Measurements from ENCODE around the gene ZG16B. TPM values are rescaled to one million over a fixed set of nuclear protein-coding genes. Genes with fewer than 3 reads are reported as not detected.

The ZG16B gene
- total RNA-seq, 1 experiment from 2014 or later, result 19.9 TPM

GRCh38 chr16:2809149-2809760 is 20.8 kb upstream of the ZG16B start:
- BruUV-seq (replicated peaks), result no TSS peak
- Histone ChIP-seq H3K36me3 (ENCODE audit: low read depth) (no peaks in the 10 kb centered on the region), H3K9me2 (ENCODE audit: insufficient read depth) (no peaks in the 10 kb centered on the region), H3K4me1 (replicated peaks; ENCODE audit: insufficient read depth) (peaks cover 9% of the 10 kb centered on the region; the same call in 1 of the 2 replicates), H3K4me2 (no peak overlapping the region), H3K4me3 (no peak overlapping the region), H3K79me2 (ENCODE audit: low read depth) (no peaks in the 10 kb centered on the region), H3K27ac (no peak overlapping the region), H3K9me3 (ENCODE audit: insufficient read depth, low read depth) (no peaks in the 10 kb centered on the region), H3F3A (ENCODE audit: insufficient read depth, low read depth) (0 out of 2 replicates have a peak, but pooled peaks cover 3% of the 10 kb centered on the region), H3K27me3 (ENCODE audit: insufficient read depth, low read depth) (0 out of 2 replicates have a peak, but pooled peaks cover 3% of the 10 kb centered on the region), H4K20me1 (ENCODE audit: insufficient read depth) (no peaks in the 10 kb centered on the region), H2AFZ (no peak overlapping the region)
- TF ChIP-seq CTCF (conservative IDR thresholded peaks at IDR 0.05) (no peak), EZH2 (IDR thresholded peaks at IDR 0.05; ENCODE audit: low read depth) (no peak)
- ChIA-PET POLR2A (ENCODE audit: unreplicated experiment) (no interaction called here), CTCF (interaction anchor here (0.7 kb wide), 1 partner anchor 296 kb away, joined by 5 read pairs; no protein-coding TSS in a partner anchor)
- DNase-seq, result no peak
- intact Hi-C loops (cut with micrococcal nuclease; ENCODE audit: unreplicated experiment), result no loop called here

GRCh38 chr16:2810651-2811050 is 19.5 kb upstream of the ZG16B start:
- H3K4me3 ChIP-seq, result no peak overlapping the region
- no peak overlapping the region for H2AFZ ChIP-seq
- H3K9me3 ChIP-seq (ENCODE audit: insufficient read depth, low read depth), result no peaks in the 10 kb centered on the region
- no peaks in the 10 kb centered on the region for H4K20me1 ChIP-seq (ENCODE audit: insufficient read depth)
- H3K9me2 ChIP-seq (ENCODE audit: insufficient read depth), result no peaks in the 10 kb centered on the region
- ChIA-PET POLR2A (ENCODE audit: unreplicated experiment) (interaction anchor here (0.6 kb wide), 1 partner anchor 44 kb away, joined by 4 read pairs; no protein-coding TSS in a partner anchor), CTCF (no interaction called here)
- H3F3A ChIP-seq (ENCODE audit: insufficient read depth, low read depth), result peaks cover 7% of the 10 kb centered on the region; the same call in 1 of the 2 replicates
- H3K27me3 ChIP-seq (ENCODE audit: insufficient read depth, low read depth), result 0 out of 2 replicates have a peak, but pooled peaks cover 3% of the 10 kb centered on the region
- H3K79me2 ChIP-seq (ENCODE audit: low read depth), result no peaks in the 10 kb centered on the region
- no peak for TF ChIP-seq CTCF (conservative IDR thresholded peaks at IDR 0.05)
- TF ChIP-seq EZH2 (IDR thresholded peaks at IDR 0.05; ENCODE audit: low read depth), result no peak
- H3K27ac ChIP-seq, result no peak overlapping the region
- H3K4me2 ChIP-seq, result no peak overlapping the region
- no peak for DNase-seq
- peaks cover 9% of the 10 kb centered on the region; the same call in 1 of the 2 replicates for H3K4me1 ChIP-seq (replicated peaks; ENCODE audit: insufficient read depth)
- no TSS peak for BruUV-seq (replicated peaks)
- intact Hi-C loops (cut with micrococcal nuclease; ENCODE audit: unreplicated experiment), result no loop called here
- no peaks in the 10 kb centered on the region for H3K36me3 ChIP-seq (ENCODE audit: low read depth)

DNA sequence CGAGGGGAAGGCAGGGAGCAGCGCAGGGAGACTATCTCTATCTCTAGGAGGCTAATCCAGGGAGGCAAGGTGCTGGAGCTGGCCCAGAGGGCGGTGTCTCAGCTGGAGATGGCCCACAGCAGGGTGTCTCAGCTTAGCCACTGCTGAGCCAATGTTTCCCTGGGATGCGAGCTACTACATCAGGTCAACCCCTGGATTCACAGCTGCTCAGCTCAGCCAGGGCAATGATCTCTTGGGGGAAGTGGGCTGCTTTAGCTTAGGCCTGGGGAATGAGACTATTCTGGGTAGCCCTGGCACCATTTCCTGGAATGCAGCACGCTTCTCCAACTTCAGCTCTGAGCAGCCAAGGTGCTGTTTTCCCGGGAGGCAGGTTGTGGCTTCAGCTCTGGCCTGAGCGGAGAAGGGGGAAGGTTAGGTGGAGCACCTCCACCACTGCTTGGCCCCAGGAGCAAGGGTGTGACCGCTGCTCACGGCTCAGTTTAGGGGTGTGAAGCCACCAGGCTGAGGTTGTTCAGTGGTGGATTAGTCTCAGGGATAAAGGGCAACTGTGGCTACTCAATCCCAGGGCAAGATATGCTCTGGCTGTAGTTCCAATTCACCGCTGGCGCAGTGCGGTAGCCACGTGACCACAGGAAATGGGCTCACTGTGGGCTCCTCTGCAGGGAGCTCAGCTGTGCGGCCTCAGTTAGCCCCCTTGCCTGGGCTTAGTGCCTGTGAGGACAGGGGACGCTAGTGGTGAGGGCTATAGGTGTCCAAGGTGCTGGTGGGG is 18.2 kb upstream of the ZG16B start:
- DNase-seq, result peak in 1 of 2 experiments; percentile 25
- no peaks in the 10 kb centered on the region for H4K20me1 ChIP-seq (ENCODE audit: insufficient read depth)
- 0 out of 2 replicates have a peak, but pooled peaks cover 11% of the 10 kb centered on the region for H3K79me2 ChIP-seq (ENCODE audit: low read depth)
- H3K9me3 ChIP-seq (ENCODE audit: insufficient read depth, low read depth), result no peaks in the 10 kb centered on the region
- ChIA-PET CTCF (no interaction called here), POLR2A (ENCODE audit: unreplicated experiment) (interaction anchor here (0.6 to 0.7 kb wide), 3 partner anchors 11 to 121 kb away, joined by 3 to 8 read pairs (median 4); no protein-coding TSS in a partner anchor)
- H3K4me3 ChIP-seq, result no peak overlapping the region
- H3K27me3 ChIP-seq (ENCODE audit: insufficient read depth, low read depth), result 0 out of 2 replicates have a peak, but pooled peaks cover 3% of the 10 kb centered on the region
- H2AFZ ChIP-seq, result no peak overlapping the region
- no TSS peak for BruUV-seq (replicated peaks)
- H3K9me2 ChIP-seq (ENCODE audit: insufficient read depth), result no peaks in the 10 kb centered on the region
- H3F3A ChIP-seq (ENCODE audit: insufficient read depth, low read depth), result peaks cover 9% of the 10 kb centered on the region; the same call in 1 of the 2 replicates
- peaks cover 20% of the 10 kb centered on the region for H3K4me1 ChIP-seq (replicated peaks; ENCODE audit: insufficient read depth)
- H3K27ac ChIP-seq, result no peak overlapping the region
- TF ChIP-seq EZH2 (IDR thresholded peaks at IDR 0.05; ENCODE audit: low read depth) (no peak), CTCF (conservative IDR thresholded peaks at IDR 0.05) (no peak)
- H3K36me3 ChIP-seq (ENCODE audit: low read depth), result no peaks in the 10 kb centered on the region
- no peak overlapping the region for H3K4me2 ChIP-seq
- intact Hi-C loops (cut with micrococcal nuclease; ENCODE audit: unreplicated experiment), result no loop called here
